ENCODE measurements around the gene CRACR2A. TPM values are rescaled to one million over a fixed set of nuclear protein-coding genes. Genes with fewer than 3 reads are reported as not detected.

CRACR2A gene
- total RNA-seq, 2 experiments from 2014 or later: 38.5 to 40.1 TPM

DNA sequence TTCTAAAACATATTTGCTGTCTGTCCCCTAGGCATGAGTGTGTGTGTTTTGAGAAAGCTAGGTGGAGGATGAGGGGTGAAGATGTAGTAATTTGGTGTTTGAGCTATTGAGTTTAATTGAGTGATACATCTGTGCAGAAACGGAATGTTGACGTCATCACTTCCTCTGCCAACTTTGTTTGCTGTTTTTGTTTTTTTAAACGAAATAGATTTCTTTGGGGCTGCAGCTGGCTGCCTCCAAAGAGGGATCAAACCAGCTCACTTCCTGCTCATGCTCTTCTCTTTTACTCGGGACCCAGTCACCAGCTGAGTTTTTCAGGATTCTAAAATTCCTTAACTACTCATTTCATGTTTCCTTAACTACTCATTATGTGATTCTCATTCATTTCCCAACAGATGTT, 19.5 kb upstream of the CRACR2A start:
- Mint-ChIP-seq H3K4me1 (ENCODE audit: low read depth) (peaks cover 9% of the 10 kb centered on the region), H3K4me3 (no peak overlapping the region), H3K9me3 (ENCODE audit: insufficient read depth) (no peaks in the 10 kb centered on the region), H3K36me3 (ENCODE audit: low read depth) (no peaks in the 10 kb centered on the region), H3K27ac (no peak overlapping the region), H3K27me3 (ENCODE audit: low read depth) (no peaks in the 10 kb centered on the region)
- POLR2A ChIA-PET: interaction anchor here (0.7 to 1.0 kb wide), 2 partner anchors 23 to 958 kb away, joined by 3 read pairs; no protein-coding TSS in a partner anchor
- CTCF ChIA-PET: interaction anchor here (0.7 to 3.6 kb wide), 9 partner anchors 14 to 472 kb away, joined by 3 to 34 read pairs (median 4); partner anchors contain the start of gene CRACR2A
- ATAC-seq (no peak), DNase-seq (no peak)

GRCh38 chr12:3771853-3772252, 18.9 kb upstream of the CRACR2A start:
- DNase-seq (no peak), ATAC-seq (no peak)
- ChIA-PET CTCF (interaction anchor here (0.7 to 3.6 kb wide), 9 partner anchors 14 to 472 kb away, joined by 3 to 34 read pairs (median 4); partner anchors contain the start of gene CRACR2A), POLR2A (interaction anchor here (0.7 to 1.0 kb wide), 2 partner anchors 22 to 958 kb away, joined by 3 read pairs; no protein-coding TSS in a partner anchor)
- peaks cover 9% of the 10 kb centered on the region for H3K4me1 Mint-ChIP-seq (ENCODE audit: low read depth)
- no peaks in the 10 kb centered on the region for H3K9me3 Mint-ChIP-seq (ENCODE audit: insufficient read depth)
- no peaks in the 10 kb centered on the region for H3K27me3 Mint-ChIP-seq (ENCODE audit: low read depth)
- H3K27ac Mint-ChIP-seq: no peak overlapping the region
- no peaks in the 10 kb centered on the region for H3K36me3 Mint-ChIP-seq (ENCODE audit: low read depth)
- no peak overlapping the region for H3K4me3 Mint-ChIP-seq

DNA sequence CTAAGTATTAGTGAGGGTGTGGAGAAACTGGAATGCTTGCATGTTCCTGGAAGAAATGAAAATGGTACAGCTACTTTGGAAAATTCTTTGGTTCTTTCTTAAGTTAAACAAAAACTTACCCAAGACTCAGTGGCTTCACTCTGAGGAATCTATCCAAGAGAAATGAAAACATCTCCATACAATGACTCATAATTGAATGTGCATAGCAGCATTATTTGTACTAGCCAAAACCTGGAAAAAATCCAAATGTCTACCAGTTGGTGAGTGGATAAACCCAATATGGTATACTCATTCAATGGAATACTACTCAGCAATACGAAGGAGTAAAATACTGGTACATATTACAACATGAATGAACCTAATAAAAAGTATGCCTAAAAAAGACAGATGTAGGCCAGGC, 18.0 kb upstream of the CRACR2A start:
- ChIA-PET CTCF (interaction anchor here (1.9 to 3.0 kb wide), 2 partner anchors 18 to 471 kb away, joined by 5 to 16 read pairs; partner anchors contain the start of gene CRACR2A), POLR2A (interaction anchor here (1.2 kb wide), 1 partner anchor 18 kb away, joined by 4 read pairs; the partner anchor contains the start of gene CRACR2A)
- DNase-seq (no peak), ATAC-seq (no peak)
- H3K27me3 Mint-ChIP-seq (ENCODE audit: low read depth): no peaks in the 10 kb centered on the region
- no peak overlapping the region for H3K4me3 Mint-ChIP-seq
- no peaks in the 10 kb centered on the region for H3K9me3 Mint-ChIP-seq (ENCODE audit: insufficient read depth)
- no peak overlapping the region for H3K27ac Mint-ChIP-seq
- no peaks in the 10 kb centered on the region for H3K36me3 Mint-ChIP-seq (ENCODE audit: low read depth)
- peaks cover 9% of the 10 kb centered on the region for H3K4me1 Mint-ChIP-seq (ENCODE audit: low read depth)

DNA sequence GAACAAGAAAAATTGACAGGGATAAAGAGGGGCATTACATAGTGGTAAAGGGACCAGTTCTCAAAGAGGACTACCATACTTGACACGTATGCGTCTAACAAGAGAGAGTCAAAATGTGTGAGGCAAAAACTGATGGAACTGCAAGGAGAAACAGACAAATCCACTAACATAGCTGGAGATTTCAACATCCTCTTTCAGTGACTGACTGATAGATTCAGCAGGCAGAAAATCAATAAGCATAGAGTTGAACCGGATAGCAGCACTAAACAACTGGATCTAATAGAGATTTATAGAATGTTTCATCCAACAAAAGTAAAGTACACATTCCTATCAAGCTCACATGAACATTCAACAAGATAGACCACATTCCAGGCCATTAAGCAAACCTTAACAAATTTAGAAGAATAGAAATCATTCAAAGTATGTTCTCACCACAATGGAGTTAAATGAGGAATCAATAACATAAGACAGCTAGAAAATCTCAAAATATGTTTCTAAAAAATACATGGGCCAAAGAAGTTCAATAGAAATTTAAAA, 16.1 kb upstream of the CRACR2A start:
- Mint-ChIP-seq H3K9me3 (ENCODE audit: insufficient read depth) (no peaks in the 10 kb centered on the region), H3K4me1 (ENCODE audit: low read depth) (peaks cover 9% of the 10 kb centered on the region), H3K27ac (no peak overlapping the region), H3K27me3 (ENCODE audit: low read depth) (no peaks in the 10 kb centered on the region), H3K4me3 (no peak overlapping the region), H3K36me3 (ENCODE audit: low read depth) (no peaks in the 10 kb centered on the region)
- ATAC-seq: no peak
- ChIA-PET CTCF (interaction anchor here (3.0 kb wide), 1 partner anchor 469 kb away, joined by 16 read pairs; no protein-coding TSS in a partner anchor), POLR2A (no interaction called here)
- no peak for DNase-seq

DNA sequence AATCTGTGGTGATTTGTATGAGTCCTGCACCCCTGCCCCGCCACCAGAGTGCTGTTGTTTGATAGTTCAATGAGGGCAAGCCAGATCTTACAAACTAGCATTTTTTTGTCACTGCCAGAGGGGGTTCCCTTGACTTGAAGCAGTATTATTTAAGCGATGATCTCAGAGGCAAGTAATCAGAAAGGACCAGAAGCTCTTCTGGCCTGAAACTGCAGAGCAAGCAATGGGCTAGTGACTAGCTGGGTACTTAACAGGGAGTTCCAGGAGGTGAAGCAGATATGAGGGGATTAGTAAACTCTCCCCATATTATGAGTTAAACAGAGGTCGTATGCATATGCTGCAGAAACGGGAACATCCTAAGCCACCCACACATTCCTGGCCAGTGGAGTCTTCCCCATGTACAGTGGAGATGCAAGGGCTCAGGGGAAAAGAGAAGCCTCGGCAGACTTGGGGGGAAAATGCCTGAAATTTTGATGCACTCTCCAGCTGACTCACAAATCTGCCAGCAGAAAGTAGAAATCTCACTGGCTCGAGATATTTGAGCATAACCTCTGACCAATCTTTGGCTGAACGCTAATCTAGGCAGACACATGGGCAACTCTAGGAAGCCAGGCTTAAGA, 8.3 kb upstream of the CRACR2A start:
- ChIA-PET CTCF (no interaction called here), POLR2A (no interaction called here)
- Mint-ChIP-seq H3K27me3 (ENCODE audit: low read depth) (no peaks in the 10 kb centered on the region), H3K27ac (no peak overlapping the region), H3K4me1 (ENCODE audit: low read depth) (no peaks in the 10 kb centered on the region), H3K36me3 (ENCODE audit: low read depth) (peaks cover 21% of the 10 kb centered on the region), H3K9me3 (ENCODE audit: insufficient read depth) (no peaks in the 10 kb centered on the region), H3K4me3 (no peak overlapping the region)
- ATAC-seq (no peak), DNase-seq (no peak)

- H3K27me3 Mint-ChIP-seq (ENCODE audit: low read depth): no peaks in the 10 kb centered on the region
- no peak overlapping the region for H3K4me3 Mint-ChIP-seq
- ChIA-PET CTCF (no interaction called here), POLR2A (no interaction called here)
- H3K9me3 Mint-ChIP-seq (ENCODE audit: insufficient read depth): no peaks in the 10 kb centered on the region
- no peak overlapping the region for H3K27ac Mint-ChIP-seq
- ATAC-seq (no peak), DNase-seq (no peak)
- peaks cover 21% of the 10 kb centered on the region for H3K36me3 Mint-ChIP-seq (ENCODE audit: low read depth)
- H3K4me1 Mint-ChIP-seq (ENCODE audit: low read depth): peaks cover 5% of the 10 kb centered on the region
Observed at GRCh38 chr12:3759878-3760277, 7.0 kb upstream of the CRACR2A start.

DNA sequence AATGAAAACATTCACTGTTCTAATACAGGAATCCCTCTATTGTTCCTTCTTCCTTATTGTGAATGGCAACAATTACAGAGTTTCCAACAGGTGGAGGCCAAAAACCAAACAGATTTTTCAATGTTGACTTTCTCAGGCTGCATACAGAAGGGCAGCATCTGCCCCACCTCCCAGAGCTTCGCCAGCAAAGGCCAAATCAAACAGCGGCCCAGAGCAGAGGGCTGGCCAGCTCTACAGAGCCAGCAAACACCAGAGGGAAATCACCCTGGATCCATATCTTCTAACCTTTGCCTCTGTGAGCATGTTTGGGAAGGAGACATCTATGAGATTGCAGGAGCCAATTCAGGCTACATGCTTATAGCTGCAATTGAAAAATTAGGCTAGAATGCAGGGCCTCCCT, 4.4 kb upstream of the CRACR2A start:
- Mint-ChIP-seq H3K9me3 (ENCODE audit: insufficient read depth) (no peaks in the 10 kb centered on the region), H3K36me3 (ENCODE audit: low read depth) (peaks cover 25% of the 10 kb centered on the region), H3K4me1 (ENCODE audit: low read depth) (peaks cover 19% of the 10 kb centered on the region), H3K4me3 (no peak overlapping the region), H3K27ac (no peak overlapping the region), H3K27me3 (ENCODE audit: low read depth) (no peaks in the 10 kb centered on the region)
- POLR2A ChIA-PET: no interaction called here
- no peak for DNase-seq
- CTCF ChIA-PET: interaction anchor here (1.3 kb wide), 1 partner anchor 457 kb away, joined by 4 read pairs; no protein-coding TSS in a partner anchor
- no peak for ATAC-seq

GRCh38 chr12:3755898-3756297, 3.0 kb upstream of the CRACR2A start:
- ChIA-PET CTCF (no interaction called here), POLR2A (interaction anchor here (0.6 kb wide), 1 partner anchor 35 kb away, joined by 3 read pairs; no protein-coding TSS in a partner anchor)
- H3K9me3 Mint-ChIP-seq (ENCODE audit: insufficient read depth): no peaks in the 10 kb centered on the region
- H3K4me1 Mint-ChIP-seq (ENCODE audit: low read depth): peaks cover 33% of the 10 kb centered on the region
- ATAC-seq: no peak
- DNase-seq: no peak
- no peak overlapping the region for H3K4me3 Mint-ChIP-seq
- H3K27me3 Mint-ChIP-seq (ENCODE audit: low read depth): no peaks in the 10 kb centered on the region
- H3K36me3 Mint-ChIP-seq (ENCODE audit: low read depth): peaks cover 30% of the 10 kb centered on the region
- no peak overlapping the region for H3K27ac Mint-ChIP-seq

DNA sequence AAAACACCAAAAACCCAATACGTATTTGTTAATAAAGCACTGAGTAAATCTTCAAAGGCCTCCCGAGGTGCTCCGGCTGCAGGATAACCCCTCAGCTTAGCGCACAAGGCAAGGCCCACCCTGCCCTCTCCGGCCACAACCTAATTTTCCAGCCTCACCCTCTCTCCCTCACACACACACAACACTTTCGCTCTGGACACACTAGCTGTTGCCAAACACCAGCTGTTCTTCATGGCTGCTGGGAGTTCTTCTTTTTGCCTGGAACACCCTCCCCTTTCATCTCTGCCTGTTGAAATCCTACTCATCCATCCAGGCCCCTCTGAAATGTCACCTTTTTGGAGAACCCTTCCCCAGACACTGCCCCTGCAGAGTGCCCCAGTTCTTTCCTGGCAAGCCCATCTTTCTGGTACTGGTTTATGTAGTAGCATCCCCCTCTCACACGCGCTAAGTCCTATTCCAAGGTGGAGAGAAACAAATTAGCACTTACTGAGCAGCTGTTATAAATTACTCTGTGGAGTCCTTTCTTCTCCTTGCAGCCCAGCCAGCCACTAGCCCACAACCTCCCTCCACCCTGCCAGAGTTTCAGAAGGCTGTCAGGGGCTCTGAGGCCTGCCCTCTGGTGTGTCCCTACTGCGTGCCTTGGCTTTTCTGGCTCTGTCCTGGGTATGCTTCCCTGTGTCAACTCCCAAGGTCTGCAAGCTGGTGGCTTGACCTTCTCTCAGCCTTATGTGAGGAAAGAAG, 805 bp upstream of the CRACR2A start:
- no peaks in the 10 kb centered on the region for H3K27me3 Mint-ChIP-seq (ENCODE audit: low read depth)
- ChIA-PET CTCF (interaction anchor here (0.6 to 3.1 kb wide), 16 partner anchors 11 to 454 kb away, joined by 3 to 16 read pairs (median 5); no protein-coding TSS in a partner anchor), POLR2A (interaction anchor here (0.7 to 1.6 kb wide), 9 partner anchors 10 to 896 kb away, joined by 3 to 14 read pairs (median 4); partner anchors contain the start of genes AKAP3 and NDUFA9)
- peak; percentile 32 for DNase-seq
- H3K27ac Mint-ChIP-seq: peak overlapping the region; percentile 96
- no peak for ATAC-seq
- peak overlapping the region; percentile 85 for H3K4me3 Mint-ChIP-seq
- peaks cover 36% of the 10 kb centered on the region for H3K36me3 Mint-ChIP-seq (ENCODE audit: low read depth)
- H3K4me1 Mint-ChIP-seq (ENCODE audit: low read depth): peaks cover 50% of the 10 kb centered on the region
- no peaks in the 10 kb centered on the region for H3K9me3 Mint-ChIP-seq (ENCODE audit: insufficient read depth)

DNA sequence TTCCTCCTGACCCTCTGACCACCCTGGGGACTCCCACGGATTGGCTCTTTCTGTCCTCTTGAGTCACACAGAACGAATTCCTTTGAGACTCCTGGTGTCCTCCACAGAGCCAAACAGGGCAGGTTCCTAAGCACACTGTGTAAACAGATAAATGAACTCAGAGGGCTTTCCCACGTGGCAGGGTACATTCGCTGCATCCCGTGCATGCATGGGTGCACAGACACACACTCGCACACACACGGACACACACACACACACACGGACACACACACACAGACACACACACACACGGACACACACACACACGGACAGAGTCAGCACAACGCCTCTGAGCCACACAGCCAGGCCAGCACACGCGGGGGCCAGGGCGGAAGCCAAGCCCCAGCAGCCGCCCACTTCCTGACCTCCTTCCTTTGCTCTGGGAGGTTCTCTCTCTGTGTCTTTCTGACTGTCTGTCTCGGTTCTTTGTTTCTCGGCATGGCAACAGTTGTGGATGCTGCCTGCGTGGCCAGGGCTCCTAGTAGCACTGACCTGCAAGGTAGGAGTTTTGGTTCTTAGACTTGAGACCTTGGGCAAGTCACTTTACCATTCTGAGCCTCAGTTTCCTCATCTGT, 706 bp downstream of the CRACR2A start:
- Mint-ChIP-seq H3K36me3 (ENCODE audit: low read depth) (peaks cover 35% of the 10 kb centered on the region), H3K4me1 (ENCODE audit: low read depth) (peaks cover 59% of the 10 kb centered on the region), H3K9me3 (ENCODE audit: insufficient read depth) (no peaks in the 10 kb centered on the region), H3K4me3 (peak overlapping the region; percentile 85), H3K27ac (peak overlapping the region; percentile 96), H3K27me3 (ENCODE audit: low read depth) (no peaks in the 10 kb centered on the region)
- POLR2A ChIA-PET: interaction anchor here (0.8 to 1.6 kb wide), 6 partner anchors 8 to 897 kb away, joined by 3 to 14 read pairs (median 4); partner anchors contain the start of genes AKAP3 and NDUFA9
- CTCF ChIA-PET: interaction anchor here (1.0 to 2.2 kb wide), 8 partner anchors 9 to 94 kb away, joined by 3 to 16 read pairs (median 6); no protein-coding TSS in a partner anchor
- DNase-seq: peak; percentile 85
- ATAC-seq: peak; percentile 74

Measured in activated CD8-positive, alpha-beta T cell treated with anti-CD3 and anti-CD28 coated beads, Interleukin-2, amount 10 ng/mL, durations not matched to agents 7 days and 5 days (primary cell).